ENCODE results near the gene APOBEC3A. TPM values are rescaled to one million over a fixed set of nuclear protein-coding genes. Genes with fewer than 3 reads are reported as not detected.

The APOBEC3A gene
- total RNA-seq, 1 donor from 2014 or later = 1.0 TPM

GRCh38 chr22:38930512-38930911 lies 26.9 kb upstream of the APOBEC3A start:
- DNase-seq (ENCODE audit: low read depth) = no peak
- no peak for TF ChIP-seq CTCF (IDR thresholded peaks at IDR 0.05; ENCODE audit: insufficient read depth, low read length, poor library complexity, severe bottlenecking)
- Histone ChIP-seq H3K4me3 (ENCODE audit: low read depth, low read length) (no peak overlapping the region), H3K36me3 (ENCODE audit: control insufficient read depth, insufficient read depth, low read length) (no peaks in the 10 kb centered on the region), H3K27me3 (ENCODE audit: control insufficient read depth, insufficient read depth, low read length) (no peaks in the 10 kb centered on the region)

GRCh38 chr22:38935023-38935422 lies 22.4 kb upstream of the APOBEC3A start:
- no peak for TF ChIP-seq CTCF (IDR thresholded peaks at IDR 0.05; ENCODE audit: insufficient read depth, low read length, poor library complexity, severe bottlenecking)
- DNase-seq (ENCODE audit: low read depth) = no peak
- Histone ChIP-seq H3K36me3 (ENCODE audit: control insufficient read depth, insufficient read depth, low read length) (no peaks in the 10 kb centered on the region), H3K27me3 (ENCODE audit: control insufficient read depth, insufficient read depth, low read length) (peaks cover 2% of the 10 kb centered on the region), H3K4me3 (ENCODE audit: low read depth, low read length) (no peak overlapping the region)

GRCh38 chr22:38935616-38936015 lies 21.8 kb upstream of the APOBEC3A start:
- no peak for TF ChIP-seq CTCF (IDR thresholded peaks at IDR 0.05; ENCODE audit: insufficient read depth, low read length, poor library complexity, severe bottlenecking)
- no peak overlapping the region for H3K4me3 ChIP-seq (ENCODE audit: low read depth, low read length)
- peaks cover 2% of the 10 kb centered on the region for H3K27me3 ChIP-seq (ENCODE audit: control insufficient read depth, insufficient read depth, low read length)
- H3K36me3 ChIP-seq (ENCODE audit: control insufficient read depth, insufficient read depth, low read length) = no peaks in the 10 kb centered on the region
- no peak for DNase-seq (ENCODE audit: low read depth)

- H3K4me3 ChIP-seq (ENCODE audit: low read depth, low read length) = no peak overlapping the region
- peaks cover 2% of the 10 kb centered on the region for H3K27me3 ChIP-seq (ENCODE audit: control insufficient read depth, insufficient read depth, low read length)
- TF ChIP-seq CTCF (IDR thresholded peaks at IDR 0.05; ENCODE audit: insufficient read depth, low read length, poor library complexity, severe bottlenecking) = no peak
- H3K36me3 ChIP-seq (ENCODE audit: control insufficient read depth, insufficient read depth, low read length) = no peaks in the 10 kb centered on the region
- no peak for DNase-seq (ENCODE audit: low read depth)
Measured at GRCh38 chr22:38936562-38936961, 20.8 kb upstream of the APOBEC3A start.

GRCh38 chr22:38937036-38937435 lies 20.4 kb upstream of the APOBEC3A start:
- peaks cover 2% of the 10 kb centered on the region for H3K27me3 ChIP-seq (ENCODE audit: control insufficient read depth, insufficient read depth, low read length)
- DNase-seq (ENCODE audit: low read depth) = no peak
- TF ChIP-seq CTCF (IDR thresholded peaks at IDR 0.05; ENCODE audit: insufficient read depth, low read length, poor library complexity, severe bottlenecking) = no peak
- no peak overlapping the region for H3K4me3 ChIP-seq (ENCODE audit: low read depth, low read length)
- H3K36me3 ChIP-seq (ENCODE audit: control insufficient read depth, insufficient read depth, low read length) = no peaks in the 10 kb centered on the region

- DNase-seq (ENCODE audit: low read depth) = no peak
- no peak overlapping the region for H3K4me3 ChIP-seq (ENCODE audit: low read depth, low read length)
- H3K36me3 ChIP-seq (ENCODE audit: control insufficient read depth, insufficient read depth, low read length) = no peaks in the 10 kb centered on the region
- H3K27me3 ChIP-seq (ENCODE audit: control insufficient read depth, insufficient read depth, low read length) = peaks cover 2% of the 10 kb centered on the region
- TF ChIP-seq CTCF (IDR thresholded peaks at IDR 0.05; ENCODE audit: insufficient read depth, low read length, poor library complexity, severe bottlenecking) = no peak
Measured at GRCh38 chr22:38937541-38937940, 19.9 kb upstream of the APOBEC3A start.
